SK-N-DZ (cell line): ENCODE data around the gene CCL18.
"Not testable (repeated sequence)": the region's sequence is repeated elsewhere in the genome, so short reads cannot be mapped to it uniquely, and the experiment has no call there.

Experiments used
- DNase-seq: peaks from one replicate; pipeline ENCODE4 v3.0.0-alpha.2; 2015; ENCODE audit warnings: low spot score
- small RNA-seq, 2 experiments: library from RNA; depleted of rRNA; stranded (forward); fragments of <200 nt; gene quantifications; one replicate each; pipeline ENCODE3, GENCODE V24; 2014

Gene CCL18

DNA sequence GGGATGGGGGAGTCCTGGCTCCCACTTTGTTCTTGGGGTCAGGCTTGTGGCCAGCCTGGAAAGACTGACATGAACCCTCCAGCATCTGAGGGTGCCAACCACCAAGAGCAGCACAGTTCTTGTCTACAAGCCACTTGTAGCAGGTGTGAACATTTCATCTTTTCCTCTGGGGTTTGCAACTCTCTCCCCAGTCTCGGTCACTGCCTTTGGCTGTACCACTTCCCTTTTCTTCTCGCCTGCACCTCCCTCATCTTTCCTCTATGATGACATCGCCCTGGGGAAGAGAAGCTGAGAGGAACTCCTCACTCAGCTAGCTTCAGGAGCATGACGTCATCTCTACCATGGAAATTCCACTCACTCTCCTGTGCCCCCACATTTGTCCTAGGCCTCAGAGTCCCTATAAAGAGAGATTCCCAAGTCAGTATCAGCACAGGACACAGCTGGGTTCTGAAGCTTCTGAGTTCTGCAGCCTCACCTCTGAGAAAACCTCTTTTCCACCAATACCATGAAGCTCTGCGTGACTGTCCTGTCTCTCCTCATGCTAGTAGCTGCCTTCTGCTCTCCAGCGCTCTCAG lies 39.4 kb downstream of the CCL18 start, which contains the start of gene CCL4:
Gene CCL4, plus strand, starts transcription at position 427 of the 575 bp plus-strand sequence. Its CDS starts 79 bp downstream, at position 506.
- not testable (repeated sequence) for DNase-seq

GRCh38 chr17:36104246-36104645 lies 40.2 kb downstream of the CCL18 start:
- DNase-seq, result not testable (repeated sequence)

GRCh38 chr17:36104701-36105181 lies 40.7 kb downstream of the CCL18 start:
- no peak for DNase-seq

DNA sequence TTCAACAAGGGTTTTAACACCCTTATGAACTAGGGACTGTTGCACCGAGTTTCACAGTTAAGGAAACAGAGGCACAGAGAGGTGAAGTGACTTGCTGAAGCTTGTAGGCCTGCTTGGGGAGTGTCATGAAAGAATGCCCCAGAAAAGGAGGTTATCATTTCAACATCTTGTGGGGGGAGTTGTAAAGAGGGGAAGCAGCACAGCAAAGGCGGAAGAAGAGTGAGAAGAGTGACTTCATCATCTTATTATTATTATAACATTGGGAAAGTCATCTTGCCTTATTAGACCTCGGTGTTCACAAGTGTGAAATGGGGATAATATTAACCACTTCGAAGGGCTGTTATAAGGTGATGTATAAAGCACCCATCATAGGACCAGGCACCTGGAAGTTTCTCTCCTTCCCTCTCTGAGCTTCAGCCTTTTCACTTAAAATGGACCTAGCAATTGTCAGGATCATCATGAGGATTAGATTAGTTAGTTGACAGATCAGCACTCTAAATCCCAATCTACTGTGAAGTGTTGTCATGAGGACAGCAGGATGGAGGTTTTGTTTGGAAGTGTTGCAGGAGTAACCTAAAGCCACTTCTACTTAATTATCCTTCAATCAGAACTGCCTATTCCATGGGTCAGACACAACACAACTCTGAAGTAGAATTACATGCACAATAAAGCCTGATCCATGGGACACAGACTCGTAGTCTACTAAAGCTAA lies 41.9 kb downstream of the CCL18 start:
- no peak for DNase-seq

- DNase-seq, result no peak
These were observed 42.4 kb downstream of the CCL18 start for GRCh38 chr17:36106493-36106835.

DNA sequence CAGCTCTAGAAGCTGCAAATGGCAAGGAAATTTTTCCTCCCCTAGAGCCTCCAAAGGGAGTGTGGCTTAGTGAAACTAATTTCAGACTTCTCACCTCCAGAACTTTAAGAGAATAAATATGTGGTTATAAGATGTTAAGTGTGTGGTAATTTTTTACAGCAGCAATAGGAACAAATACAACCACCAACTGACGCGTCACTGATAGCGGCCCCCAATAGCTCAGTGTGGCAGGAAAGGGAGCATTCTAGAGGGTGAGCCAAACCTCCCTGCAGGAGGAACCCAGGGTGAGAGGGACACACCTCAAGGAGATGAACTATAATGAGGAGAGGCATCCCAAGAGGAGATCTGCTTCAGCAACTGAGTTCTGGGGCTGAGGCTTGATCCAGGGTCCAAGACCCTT lies 43.6 kb downstream of the CCL18 start:
- no peak for DNase-seq

- DNase-seq, result not testable (repeated sequence)
These were observed 44.2 kb downstream of the CCL18 start for GRCh38 chr17:36108265-36108664.

DNA sequence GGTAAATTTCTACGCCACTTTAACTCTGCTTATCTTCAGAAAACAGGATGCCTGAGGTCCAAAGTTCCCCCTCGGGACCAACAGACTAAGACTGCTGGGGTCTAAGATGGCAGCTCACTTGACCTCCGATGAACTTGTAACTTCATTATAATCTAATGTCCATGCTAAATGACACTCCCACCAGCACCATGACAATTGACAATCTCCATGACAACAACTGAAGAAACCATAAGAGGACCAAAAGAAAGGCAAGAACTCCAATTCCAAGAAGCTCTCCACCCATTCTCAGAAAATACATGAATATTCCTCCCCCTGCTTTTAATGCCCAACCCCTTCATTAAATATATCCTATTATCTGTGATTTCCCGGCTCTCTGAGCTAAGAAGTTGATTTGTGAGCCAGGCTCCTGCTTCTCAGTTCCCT lies 47.0 kb downstream of the CCL18 start:
- DNase-seq, result no peak

DNA sequence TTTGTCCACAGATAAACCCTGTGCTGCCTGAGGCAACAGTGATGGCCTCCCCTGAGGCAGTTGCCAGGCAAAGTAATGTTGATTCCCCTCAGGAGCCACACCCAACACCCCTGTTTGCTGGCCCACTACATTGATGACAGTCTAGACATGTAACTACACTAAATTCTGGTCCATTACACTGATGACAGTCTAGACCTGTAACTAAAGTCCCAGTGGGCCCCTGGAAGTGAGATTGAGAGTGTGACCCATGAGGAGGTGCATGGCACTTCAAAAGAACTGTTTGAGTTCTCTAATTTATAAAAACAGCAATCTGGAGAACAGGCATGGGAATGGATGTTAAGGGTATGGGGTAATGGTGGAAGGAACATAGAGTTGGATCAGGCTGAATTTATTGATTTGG lies 48.5 kb downstream of the CCL18 start:
- DNase-seq, result no peak

DNA sequence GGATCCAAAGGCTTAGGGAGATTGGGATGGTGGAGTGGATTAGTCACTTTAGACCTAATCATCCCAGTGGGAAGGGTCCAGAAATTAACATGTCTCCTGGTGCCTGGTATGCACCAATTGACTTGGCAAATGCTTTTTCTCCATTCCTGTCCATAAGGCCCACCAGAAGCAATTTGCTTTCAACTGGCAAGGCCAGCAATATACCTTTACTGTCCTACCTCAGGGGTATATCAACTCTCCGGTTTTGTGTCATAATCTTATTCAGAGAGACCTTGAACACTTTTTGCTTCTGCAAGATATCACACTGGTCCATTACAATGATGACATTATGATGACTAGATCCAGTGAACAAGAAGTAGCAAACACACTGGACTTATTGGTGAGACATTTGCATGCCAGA lies 49.1 kb downstream of the CCL18 start:
- not testable (repeated sequence) for DNase-seq

DNA sequence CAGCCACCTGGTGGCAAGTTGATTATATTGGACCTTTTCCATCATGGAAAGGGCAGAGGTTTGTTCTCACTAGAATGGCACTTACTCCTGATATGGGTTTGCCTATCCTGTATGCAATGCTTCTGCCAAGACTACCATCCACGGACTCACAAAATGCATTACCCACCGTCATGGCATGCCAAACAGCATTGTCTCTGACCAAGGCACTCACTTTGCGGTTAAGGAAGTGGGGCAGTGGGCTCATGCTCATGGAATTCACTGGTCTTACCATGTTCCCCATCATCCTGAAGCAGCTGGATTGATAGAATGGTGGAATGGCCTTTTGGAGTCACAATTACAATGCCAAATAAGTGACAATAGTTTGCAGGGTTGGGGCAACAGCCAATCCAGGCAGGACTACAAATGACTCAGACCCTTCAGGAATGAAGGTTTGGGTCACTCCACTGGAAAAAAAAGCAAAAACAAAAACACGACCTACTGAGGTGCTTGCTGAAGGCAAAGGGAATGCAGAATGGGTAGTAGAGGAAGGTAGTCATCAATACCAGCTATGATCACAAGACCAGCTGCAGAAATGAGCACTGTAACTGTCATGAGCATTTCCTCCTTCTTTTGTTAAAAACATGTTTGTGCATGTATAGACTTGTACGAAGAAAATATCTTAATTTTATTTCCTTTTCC lies 51.0 kb downstream of the CCL18 start:
- DNase-seq, result not testable (repeated sequence)

DNA sequence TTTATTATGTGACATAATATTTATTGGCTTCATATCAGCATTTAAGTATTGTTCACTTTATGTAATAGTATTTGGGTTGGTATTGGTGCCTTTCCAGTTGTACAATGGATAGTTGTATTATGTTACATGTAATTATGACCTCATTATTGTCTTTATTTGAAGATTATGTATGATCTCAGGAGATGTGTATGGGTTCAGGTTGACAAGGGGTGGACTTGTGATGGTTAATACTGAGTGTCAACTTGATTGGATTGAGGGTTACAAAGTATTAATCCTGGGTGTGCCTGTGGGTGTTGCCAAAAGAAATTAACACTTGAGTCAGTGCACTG lies 51.5 kb downstream of the CCL18 start:
- DNase-seq, result not testable (repeated sequence)

- no peak for DNase-seq
These were observed 53.7 kb downstream of the CCL18 start for GRCh38 chr17:36117505-36118382.

- no peak for DNase-seq
These were observed 54.6 kb downstream of the CCL18 start for GRCh38 chr17:36118477-36119353.

GRCh38 chr17:36120221-36120620 lies 56.1 kb downstream of the CCL18 start:
- DNase-seq, result no peak

GRCh38 chr17:36121099-36121498 lies 57.0 kb downstream of the CCL18 start:
- not testable (repeated sequence) for DNase-seq

Small RNA genes lying within 50 kb of the gene (small RNA-seq; reads per million reads assigned to genes)
- 0 to 0.04 reads per million in 2 experiments for gene RN7SL301P
